Vagina (tissue), 2 donors: ENCODE data around the gene CD248.

ENCODE experiments used
- POLR2A ChIP-seq, 2 donors: fragments of 450-650 bp; IDR thresholded peaks; one replicate each; pipeline ENCODE4 v1.6.1; 2017; ENCODE audit warnings: antibody characterized with exemption in 2 of 2, mild to moderate bottlenecking in 2 of 2, moderate library complexity in 2 of 2
- TF ChIP-seq, protein P1 (sequence below), 3 experiments: fragments of 450-650 bp in 2 of 3; fragments of 200-600 bp in 1 of 3; sonication (generic) in 1 of 3; IDR thresholded peaks; one replicate each; pipeline ENCODE4 v1.5.1; 2017 to 2019; ENCODE audit warnings: antibody characterized with exemption in 3 of 3, mild to moderate bottlenecking in 2 of 3, moderate library complexity in 2 of 3

DNA sequence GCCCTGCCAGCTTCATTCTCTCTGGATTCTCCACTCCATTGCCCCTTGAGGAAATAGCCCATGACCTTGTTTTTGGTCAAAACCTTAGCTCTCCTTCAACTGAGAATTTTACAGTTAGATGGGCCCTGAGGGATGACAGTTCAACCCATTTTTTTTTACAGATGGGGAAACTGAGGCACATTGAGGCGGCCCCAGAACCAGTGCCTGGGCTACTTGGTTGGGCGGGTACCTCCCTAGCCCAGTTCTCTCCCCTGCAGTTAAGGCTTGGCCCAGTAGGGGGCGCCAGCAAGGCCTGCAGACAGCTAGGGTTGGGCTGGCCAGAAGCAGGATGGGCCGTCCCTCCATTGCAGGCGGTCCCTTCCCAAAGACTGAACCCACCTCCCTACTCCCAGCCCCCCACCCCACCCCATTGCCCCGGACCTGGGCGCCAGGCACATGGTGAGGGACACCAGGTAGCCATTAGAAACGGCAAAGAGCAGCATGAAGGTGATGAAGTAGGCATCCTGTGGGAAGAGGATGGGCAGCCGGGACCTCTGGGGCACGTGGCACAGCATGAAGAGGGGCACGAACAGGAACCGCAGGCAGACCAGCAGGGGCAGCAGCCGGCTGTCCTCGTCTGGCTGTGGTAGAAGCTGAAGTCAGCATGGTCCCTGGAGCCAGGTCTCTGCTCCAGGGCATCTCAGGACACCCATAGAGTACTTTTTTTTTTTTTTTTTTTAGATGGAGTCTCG lies 47.1 kb upstream of the CD248 start:
- TF ChIP-seq, protein P1, sequence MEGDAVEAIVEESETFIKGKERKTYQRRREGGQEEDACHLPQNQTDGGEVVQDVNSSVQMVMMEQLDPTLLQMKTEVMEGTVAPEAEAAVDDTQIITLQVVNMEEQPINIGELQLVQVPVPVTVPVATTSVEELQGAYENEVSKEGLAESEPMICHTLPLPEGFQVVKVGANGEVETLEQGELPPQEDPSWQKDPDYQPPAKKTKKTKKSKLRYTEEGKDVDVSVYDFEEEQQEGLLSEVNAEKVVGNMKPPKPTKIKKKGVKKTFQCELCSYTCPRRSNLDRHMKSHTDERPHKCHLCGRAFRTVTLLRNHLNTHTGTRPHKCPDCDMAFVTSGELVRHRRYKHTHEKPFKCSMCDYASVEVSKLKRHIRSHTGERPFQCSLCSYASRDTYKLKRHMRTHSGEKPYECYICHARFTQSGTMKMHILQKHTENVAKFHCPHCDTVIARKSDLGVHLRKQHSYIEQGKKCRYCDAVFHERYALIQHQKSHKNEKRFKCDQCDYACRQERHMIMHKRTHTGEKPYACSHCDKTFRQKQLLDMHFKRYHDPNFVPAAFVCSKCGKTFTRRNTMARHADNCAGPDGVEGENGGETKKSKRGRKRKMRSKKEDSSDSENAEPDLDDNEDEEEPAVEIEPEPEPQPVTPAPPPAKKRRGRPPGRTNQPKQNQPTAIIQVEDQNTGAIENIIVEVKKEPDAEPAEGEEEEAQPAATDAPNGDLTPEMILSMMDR (IDR thresholded peaks at IDR 0.05), result no peak
- no peak for TF ChIP-seq POLR2A (IDR thresholded peaks at IDR 0.05)
